Neural progenitor cell (in vitro differentiated cells): Measurements from ENCODE around the gene CCM2. TPM values are rescaled to one million over a fixed set of nuclear protein-coding genes. Genes with fewer than 3 reads are reported as not detected.

Source experiments
- DNase-seq: peaks from one replicate; pipeline ENCODE4 v3.0.0-alpha.2; 2016; ENCODE audit warnings: low spot score
- H2AFZ ChIP-seq: fragments of 200-600 bp; sonication (generic); replicated peaks from 2 replicates; pipeline ENCODE4 v1.6.1; 2016; ENCODE audit warnings: antibody characterized with exemption
- H3F3A ChIP-seq: fragments of 200-600 bp; sonication (generic); 2 replicates; pipeline ENCODE4 v1.6.1; 2016; ENCODE audit warnings: antibody characterized with exemption, low read depth
- H3K27ac ChIP-seq: fragments of 200-600 bp; sonication (generic); 2 replicates; pipeline ENCODE4 v1.5.1; 2016; ENCODE audit warnings: mild to moderate bottlenecking
- H3K27me3 ChIP-seq: fragments of 200-600 bp; sonication (generic); 2 replicates; pipeline ENCODE4 v1.6.1; 2016; ENCODE audit warnings: mild to moderate bottlenecking, moderate library complexity
- H3K36me3 ChIP-seq: fragments of 200-600 bp; sonication (generic); 2 replicates; pipeline ENCODE4 v1.5.1; 2016
- H3K4me1 ChIP-seq: fragments of 200-600 bp; sonication (generic); 2 replicates; pipeline ENCODE4 v1.6.1; 2016; ENCODE audit warnings: mixed run types
- H3K4me2 ChIP-seq: fragments of 200-600 bp; sonication (generic); 2 replicates; pipeline ENCODE4 v1.6.1; 2016
- H3K4me3 ChIP-seq: fragments of 200-600 bp; sonication (generic); 2 replicates; pipeline ENCODE4 v1.5.1; 2016
- H3K79me2 ChIP-seq: fragments of 200-600 bp; sonication (generic); 2 replicates; pipeline ENCODE4 v1.6.1; 2016; ENCODE audit warnings: low read depth
- H3K9ac ChIP-seq: fragments of 200-600 bp; sonication (generic); 2 replicates; pipeline ENCODE4 v1.6.1; 2016
- H3K9me3 ChIP-seq: fragments of 200-600 bp; sonication (generic); 2 replicates; pipeline ENCODE4 v1.5.1; 2016; ENCODE audit warnings: low read depth
- H4K20me1 ChIP-seq: fragments of 200-600 bp; sonication (generic); 2 replicates; pipeline ENCODE4 v1.6.1; 2016; ENCODE audit warnings: low read depth
- H3K27ac Mint-ChIP-seq: 3 replicates; pipeline ENCODE4 v1.8.0; 2021; ENCODE audit warnings: mixed read lengths
- H3K27me3 Mint-ChIP-seq: 2 replicates; pipeline ENCODE4 v1.8.0; 2022; ENCODE audit warnings: low read depth, mild to moderate bottlenecking, inconsistent platforms, moderate library complexity, mixed read lengths; ENCODE audit not compliant: insufficient read depth
- H3K36me3 Mint-ChIP-seq: 3 replicates; pipeline ENCODE4 v1.8.0; 2021; ENCODE audit warnings: mixed read lengths
- H3K4me1 Mint-ChIP-seq: 3 replicates; pipeline ENCODE4 v1.8.0; 2021; ENCODE audit warnings: mixed read lengths
- H3K4me3 Mint-ChIP-seq: 3 replicates; pipeline ENCODE4 v1.8.0; 2021; ENCODE audit warnings: mild to moderate bottlenecking, moderate library complexity, mixed read lengths
- H3K9me3 Mint-ChIP-seq: 3 replicates; pipeline ENCODE4 v1.8.0; 2020; ENCODE audit warnings: mixed read lengths
- EZH2 ChIP-seq: fragments of 200-600 bp; sonication (generic); IDR thresholded peaks from 2 replicates; pipeline ENCODE4 v1.6.1; 2017; ENCODE audit warnings: antibody characterized with exemption, mild to moderate bottlenecking, moderate library complexity
- EZH2phosphoT487 ChIP-seq: fragments of 200-600 bp; sonication (generic); IDR thresholded peaks from 2 replicates; pipeline ENCODE4 v1.6.1; 2017; ENCODE audit warnings: antibody characterized with exemption
- total RNA-seq: library from RNA; depleted of rRNA; stranded (reverse); fragments of >200 nt; gene quantifications from 2 replicates; pipeline ENCODE4 v1.2.3, GENCODE V29; 2015; ENCODE audit warnings: low replicate concordance
- TF ChIP-seq, protein P1 (sequence below): fragments of 200-600 bp; sonication (generic); IDR thresholded peaks from 2 replicates; pipeline ENCODE4 v1.5.1; 2017; ENCODE audit warnings: antibody characterized with exemption, mild to moderate bottlenecking

The CCM2 gene
- total RNA-seq, 1 donor from 2014 or later = 21.8 TPM

DNA sequence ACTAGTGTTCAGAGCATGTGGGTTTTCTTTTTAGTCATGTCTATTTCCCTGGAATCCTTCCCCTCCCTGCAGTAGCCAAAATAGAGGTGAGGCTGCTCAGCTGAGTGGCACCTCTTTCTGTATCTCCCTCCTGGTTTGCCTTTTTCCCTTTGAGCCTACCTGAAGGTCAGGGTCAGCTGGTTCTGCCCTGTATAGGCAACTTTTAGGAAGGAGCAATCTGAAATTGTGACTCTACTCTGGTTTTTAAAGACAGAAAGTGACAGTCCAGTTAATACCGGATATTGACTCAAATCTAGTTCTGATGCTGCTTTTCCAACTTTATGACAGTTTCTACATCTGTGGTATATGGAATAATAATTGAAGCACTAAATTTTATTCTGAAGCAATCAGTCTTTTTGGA is 26.0 kb downstream of the CCM2 start:
- peaks cover 2% of the 10 kb centered on the region for H3K27me3 Mint-ChIP-seq
- Histone ChIP-seq H3K27me3 (no peaks in the 10 kb centered on the region), H3F3A (peaks cover 4% of the 10 kb centered on the region), H3K9me3 (no peaks in the 10 kb centered on the region), H3K79me2 (peaks cover 86% of the 10 kb centered on the region), H3K4me1 (no peaks in the 10 kb centered on the region), H2AFZ (no peak overlapping the region), H4K20me1 (peaks cover under 1% of the 10 kb centered on the region), H3K27ac (no peak overlapping the region), H3K4me2 (no peak overlapping the region), H3K4me3 (no peak overlapping the region), H3K36me3 (no peaks in the 10 kb centered on the region), H3K9ac (no peak overlapping the region)
- peaks cover 25% of the 10 kb centered on the region for H3K36me3 Mint-ChIP-seq
- H3K4me1 Mint-ChIP-seq = no peaks in the 10 kb centered on the region
- no peak for DNase-seq
- no peak overlapping the region for H3K27ac Mint-ChIP-seq
- TF ChIP-seq EZH2phosphoT487 = no peak
- TF ChIP-seq EZH2 = no peak
- TF ChIP-seq, protein P1, sequence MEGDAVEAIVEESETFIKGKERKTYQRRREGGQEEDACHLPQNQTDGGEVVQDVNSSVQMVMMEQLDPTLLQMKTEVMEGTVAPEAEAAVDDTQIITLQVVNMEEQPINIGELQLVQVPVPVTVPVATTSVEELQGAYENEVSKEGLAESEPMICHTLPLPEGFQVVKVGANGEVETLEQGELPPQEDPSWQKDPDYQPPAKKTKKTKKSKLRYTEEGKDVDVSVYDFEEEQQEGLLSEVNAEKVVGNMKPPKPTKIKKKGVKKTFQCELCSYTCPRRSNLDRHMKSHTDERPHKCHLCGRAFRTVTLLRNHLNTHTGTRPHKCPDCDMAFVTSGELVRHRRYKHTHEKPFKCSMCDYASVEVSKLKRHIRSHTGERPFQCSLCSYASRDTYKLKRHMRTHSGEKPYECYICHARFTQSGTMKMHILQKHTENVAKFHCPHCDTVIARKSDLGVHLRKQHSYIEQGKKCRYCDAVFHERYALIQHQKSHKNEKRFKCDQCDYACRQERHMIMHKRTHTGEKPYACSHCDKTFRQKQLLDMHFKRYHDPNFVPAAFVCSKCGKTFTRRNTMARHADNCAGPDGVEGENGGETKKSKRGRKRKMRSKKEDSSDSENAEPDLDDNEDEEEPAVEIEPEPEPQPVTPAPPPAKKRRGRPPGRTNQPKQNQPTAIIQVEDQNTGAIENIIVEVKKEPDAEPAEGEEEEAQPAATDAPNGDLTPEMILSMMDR = no peak
- no peak overlapping the region for H3K4me3 Mint-ChIP-seq
- peaks cover 14% of the 10 kb centered on the region for H3K9me3 Mint-ChIP-seq

DNA sequence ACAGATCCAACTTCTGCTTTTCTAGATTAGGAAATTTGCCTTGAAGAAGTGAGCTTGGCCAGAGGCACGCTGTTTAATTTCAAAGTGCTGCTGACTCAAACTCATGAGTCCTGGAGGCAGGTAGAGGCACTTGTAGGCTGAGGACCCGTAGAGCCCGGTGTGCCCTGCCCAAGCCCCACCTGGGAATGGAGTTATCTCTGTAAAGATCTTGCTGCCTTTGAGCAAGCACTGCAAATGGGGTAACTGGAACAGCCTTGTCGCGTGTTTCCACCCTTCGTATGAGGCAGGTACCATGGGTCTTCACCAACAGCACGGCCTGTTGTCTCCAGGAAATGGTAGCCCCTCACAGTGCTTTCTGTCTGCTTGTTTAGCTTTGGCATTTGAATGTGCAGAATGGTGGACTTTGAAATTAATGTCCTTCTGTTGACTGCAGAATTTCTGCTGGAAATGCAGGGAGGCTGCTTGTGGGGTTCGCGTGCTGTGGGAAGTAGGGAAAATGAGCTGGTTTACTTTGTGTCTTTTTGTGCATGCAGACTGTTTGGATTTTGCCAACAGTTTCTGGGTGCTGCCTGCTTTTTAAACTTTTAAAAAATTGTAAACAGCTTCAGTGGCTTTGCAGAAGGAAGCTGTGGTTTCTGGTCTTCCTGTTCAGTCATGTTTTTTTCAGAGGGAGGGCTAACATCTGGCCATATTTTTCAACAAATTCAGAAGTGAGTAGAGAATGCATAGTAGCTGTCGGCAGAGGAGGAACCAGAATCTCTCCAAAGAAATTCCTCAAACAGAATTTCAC is 27.2 kb downstream of the CCM2 start:
- Mint-ChIP-seq H3K4me3 (no peak overlapping the region), H3K27me3 (peaks cover 2% of the 10 kb centered on the region)
- TF ChIP-seq EZH2phosphoT487 (no peak), EZH2 (no peak)
- TF ChIP-seq, protein P1 = no peak

DNA sequence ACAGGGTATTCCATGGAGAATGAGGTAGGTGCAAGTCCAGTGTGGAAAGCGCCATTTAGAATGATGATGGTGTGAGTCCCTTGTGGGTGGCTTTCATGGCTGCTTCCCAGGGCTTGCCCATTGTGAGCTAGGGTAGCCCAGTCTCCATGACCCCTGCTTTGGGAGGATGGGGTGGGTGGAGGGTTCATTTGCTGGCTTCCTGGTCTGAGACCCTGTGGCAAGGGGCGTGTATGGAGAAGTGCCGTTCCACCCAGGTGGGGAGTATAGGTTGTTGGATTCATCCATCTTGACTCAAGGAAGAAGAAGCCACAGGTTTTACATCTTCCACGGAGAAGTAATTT is 27.7 kb downstream of the CCM2 start:
- no peak overlapping the region for H3K27ac ChIP-seq
- TF ChIP-seq, protein P1 = no peak
- TF ChIP-seq EZH2phosphoT487 (no peak), EZH2 (no peak)
- Mint-ChIP-seq H3K27me3 (peaks cover 2% of the 10 kb centered on the region), H3K4me3 (no peak overlapping the region), H3K36me3 (peaks cover 23% of the 10 kb centered on the region), H3K9me3 (peaks cover 12% of the 10 kb centered on the region), H3K4me1 (no peaks in the 10 kb centered on the region), H3K27ac (no peak overlapping the region)
- H3K27me3 ChIP-seq = no peaks in the 10 kb centered on the region
- H2AFZ ChIP-seq = no peak overlapping the region
- peaks cover 89% of the 10 kb centered on the region for H3K79me2 ChIP-seq
- peaks cover 12% of the 10 kb centered on the region for H3K4me1 ChIP-seq
- peaks cover 4% of the 10 kb centered on the region for H3F3A ChIP-seq
- peaks cover 3% of the 10 kb centered on the region for H4K20me1 ChIP-seq
- H3K4me2 ChIP-seq = no peak overlapping the region
- H3K4me3 ChIP-seq = no peak overlapping the region
- no peaks in the 10 kb centered on the region for H3K36me3 ChIP-seq
- no peak for DNase-seq
- H3K9me3 ChIP-seq = no peaks in the 10 kb centered on the region
- H3K9ac ChIP-seq = no peak overlapping the region

More for the DNA sequence above, 27.2 kb downstream of the CCM2 start:
- H3K4me2 ChIP-seq = no peak overlapping the region
- H3K27me3 ChIP-seq = no peaks in the 10 kb centered on the region
- H3K36me3 Mint-ChIP-seq = peaks cover 23% of the 10 kb centered on the region
- H3F3A ChIP-seq = peaks cover 4% of the 10 kb centered on the region
- H3K27ac ChIP-seq = no peak overlapping the region
- no peak overlapping the region for H2AFZ ChIP-seq
- peaks cover 12% of the 10 kb centered on the region for H3K9me3 Mint-ChIP-seq
- H3K4me3 ChIP-seq = no peak overlapping the region
- no peaks in the 10 kb centered on the region for H3K9me3 ChIP-seq
- H3K27ac Mint-ChIP-seq = no peak overlapping the region
- H3K9ac ChIP-seq = no peak overlapping the region
- peaks cover 3% of the 10 kb centered on the region for H4K20me1 ChIP-seq
- H3K36me3 ChIP-seq = no peaks in the 10 kb centered on the region
- no peak for DNase-seq
- no peaks in the 10 kb centered on the region for H3K4me1 Mint-ChIP-seq
- peaks cover 7% of the 10 kb centered on the region for H3K4me1 ChIP-seq
- H3K79me2 ChIP-seq = peaks cover 88% of the 10 kb centered on the region
